ENCODE measurements around the gene FAM171A2. TPM values are rescaled to one million over a fixed set of nuclear protein-coding genes. Genes with fewer than 3 reads are reported as not detected.

The FAM171A2 gene
- 1 to 10 TPM in 1 of 2 donors, under 1 TPM in 1; 0.08 to 1.1 TPM for total RNA-seq
- polyA plus RNA-seq = under 1 TPM in 1 of 2 donors, not detected in 1; 0.18 TPM

DNA sequence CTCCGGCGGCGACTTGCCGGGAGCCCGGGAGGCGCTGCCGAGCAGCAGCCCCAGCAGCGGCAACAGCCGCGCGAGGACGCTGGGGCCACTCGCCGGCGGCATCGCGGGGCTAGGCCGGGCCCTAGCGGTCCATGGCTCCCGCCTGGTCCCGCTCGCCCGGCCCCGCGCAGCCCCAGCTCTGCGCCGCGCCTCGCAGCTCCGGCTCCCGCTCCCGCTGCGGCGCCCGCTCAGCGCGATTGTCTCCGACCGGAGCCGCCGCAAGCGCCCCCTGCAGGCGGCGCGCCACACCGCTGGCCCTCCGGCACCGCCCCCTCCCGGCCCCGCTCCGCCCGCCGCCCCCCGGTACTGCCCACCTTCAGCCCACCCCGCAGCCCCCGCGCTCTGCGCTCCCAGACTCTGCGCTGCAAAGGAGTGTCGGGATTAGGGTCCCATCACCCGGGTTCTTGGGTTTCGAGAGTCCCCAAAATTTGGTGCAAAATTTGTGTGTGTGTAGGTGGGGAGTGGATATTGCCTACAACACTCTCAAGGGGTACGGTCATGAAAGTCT lies at the start of gene FAM171A2:
TSS of gene FAM171A2 (minus strand) at position 241 of the 547 bp plus-strand sequence. CDS start at position 102, 139 bp downstream.
- no peak within 1 kb of the TSS for H3K27ac ChIP-seq (ENCODE audit: low read depth in 1 of 2, low read length in 2 of 2)
- TF ChIP-seq ATF3 (IDR thresholded peaks at IDR 0.05) = no peak
- TF ChIP-seq, protein P1, sequence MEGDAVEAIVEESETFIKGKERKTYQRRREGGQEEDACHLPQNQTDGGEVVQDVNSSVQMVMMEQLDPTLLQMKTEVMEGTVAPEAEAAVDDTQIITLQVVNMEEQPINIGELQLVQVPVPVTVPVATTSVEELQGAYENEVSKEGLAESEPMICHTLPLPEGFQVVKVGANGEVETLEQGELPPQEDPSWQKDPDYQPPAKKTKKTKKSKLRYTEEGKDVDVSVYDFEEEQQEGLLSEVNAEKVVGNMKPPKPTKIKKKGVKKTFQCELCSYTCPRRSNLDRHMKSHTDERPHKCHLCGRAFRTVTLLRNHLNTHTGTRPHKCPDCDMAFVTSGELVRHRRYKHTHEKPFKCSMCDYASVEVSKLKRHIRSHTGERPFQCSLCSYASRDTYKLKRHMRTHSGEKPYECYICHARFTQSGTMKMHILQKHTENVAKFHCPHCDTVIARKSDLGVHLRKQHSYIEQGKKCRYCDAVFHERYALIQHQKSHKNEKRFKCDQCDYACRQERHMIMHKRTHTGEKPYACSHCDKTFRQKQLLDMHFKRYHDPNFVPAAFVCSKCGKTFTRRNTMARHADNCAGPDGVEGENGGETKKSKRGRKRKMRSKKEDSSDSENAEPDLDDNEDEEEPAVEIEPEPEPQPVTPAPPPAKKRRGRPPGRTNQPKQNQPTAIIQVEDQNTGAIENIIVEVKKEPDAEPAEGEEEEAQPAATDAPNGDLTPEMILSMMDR (IDR thresholded peaks at IDR 0.05; ENCODE audit: low read depth, low read length, missing input control) = peak; percentile 54
- no peak for TF ChIP-seq YY1 (IDR thresholded peaks at IDR 0.05)
- no peak for TF ChIP-seq EGR1 (IDR thresholded peaks at IDR 0.05; ENCODE audit: low read depth in 2 of 2)
- no peaks in the 10 kb centered on the region for H3K36me3 ChIP-seq (ENCODE audit: control insufficient read depth in 4 of 4, insufficient read depth in 3 of 4, low read depth in 1 of 4, low read length in 3 of 4)
- DNase-seq (ENCODE audit: low spot score) = peak; percentile 73
- H3K9ac ChIP-seq (ENCODE audit: low read depth in 1 of 2, low read length in 2 of 2) = no peak within 1 kb of the TSS
- H3K4me1 ChIP-seq (ENCODE audit: control insufficient read depth in 4 of 4, insufficient read depth in 4 of 4, low read length in 3 of 4) = peaks cover 6 to 12% (median 8%) of the 10 kb centered on the region in 4 donors
- no peaks in the 10 kb centered on the region for H3K27me3 ChIP-seq (ENCODE audit: control insufficient read depth in 4 of 4, insufficient read depth in 4 of 4, low read length in 3 of 4)
- under 1% methylated on average over 63 of the region's 63 CpGs for WGBS
- no peaks in the 10 kb centered on the region for H3K9me3 ChIP-seq (ENCODE audit: control insufficient read depth in 4 of 4, low read length in 3 of 4)
- H3K4me3 ChIP-seq (ENCODE audit: low read depth in 1 of 3, low read length in 3 of 3) = peak within 1 kb of the TSS in 2 of 3 donors; percentile 27 to 64

- peaks cover 0 to 15% (median 2%) of the 10 kb centered on the region in 4 donors for H3K36me3 ChIP-seq (ENCODE audit: control insufficient read depth in 4 of 4, insufficient read depth in 3 of 4, low read depth in 1 of 4, low read length in 3 of 4)
- no peak overlapping the region for H3K27ac ChIP-seq (ENCODE audit: low read depth in 1 of 2, low read length in 2 of 2)
- H3K4me1 ChIP-seq (ENCODE audit: control insufficient read depth in 4 of 4, insufficient read depth in 4 of 4, low read length in 3 of 4) = no peaks in the 10 kb centered on the region
- no peaks in the 10 kb centered on the region for H3K27me3 ChIP-seq (ENCODE audit: control insufficient read depth in 4 of 4, insufficient read depth in 4 of 4, low read length in 3 of 4)
- WGBS = 89% methylated on average over 7 of the region's 7 CpGs
- DNase-seq (ENCODE audit: low spot score) = no peak
- H3K9me3 ChIP-seq (ENCODE audit: control insufficient read depth in 4 of 4, low read length in 3 of 4) = no peaks in the 10 kb centered on the region
- H3K9ac ChIP-seq (ENCODE audit: low read depth in 1 of 2, low read length in 2 of 2) = no peak overlapping the region
- no peak overlapping the region for H3K4me3 ChIP-seq (ENCODE audit: low read depth in 1 of 3, low read length in 3 of 3)
- TF ChIP-seq ZBTB33 (IDR thresholded peaks at IDR 0.05) = no peak
- no peak for TF ChIP-seq GABPA (IDR thresholded peaks at IDR 0.05 in 1 of 2, conservative IDR thresholded peaks at IDR 0.05 in 1 of 2)
- TF ChIP-seq RXRA (IDR thresholded peaks at IDR 0.05) = no peak
- TF ChIP-seq, protein P1 (IDR thresholded peaks at IDR 0.05; ENCODE audit: low read depth, low read length, missing input control) = no peak
- no peak for TF ChIP-seq YY1 (IDR thresholded peaks at IDR 0.05)
- no peak for TF ChIP-seq RAD21 (IDR thresholded peaks at IDR 0.05)
- TF ChIP-seq ATF3 (IDR thresholded peaks at IDR 0.05) = no peak
- TF ChIP-seq HNF4G (IDR thresholded peaks at IDR 0.05) = no peak
Observed at GRCh38 chr17:44409309-44410028, 45.8 kb upstream of the FAM171A2 start.
